H1 (cell line): ENCODE data around the gene EEPD1. TPM values are rescaled to one million over a fixed set of nuclear protein-coding genes. Genes with fewer than 3 reads are reported as not detected.

Experiments
- CTCF ChIA-PET: fragments of 300-600 bp; sonication (Branson Sonifier 250); formaldehyde crosslinking; loops from one replicate; lab custom pipeline; 2021; ENCODE audit not compliant: partially characterized antibody; lab: Charles Lee
- POLR2A ChIA-PET: fragments of 300-600 bp; sonication (Branson Sonifier 250); formaldehyde crosslinking; loops from one replicate; lab custom pipeline; 2021; ENCODE audit warnings: inconsistent platforms; ENCODE audit not compliant: partially characterized antibody; lab: Charles Lee
- DNase-seq, 2 experiments: peaks; one replicate each; pipeline versions ENCODE4 v3.0.0 to v3.0.0-alpha.2; 2010 to 2022; ENCODE audit warnings: low spot score in 2 of 2, low read depth in 1 of 2, mixed read lengths in 1 of 2
- FAIRE-seq: peaks from 2 replicates; lab custom pipeline; 2011; peaks lifted over from hg19 to GRCh38; lab: Jason Lieb, UNC
- H2AFZ ChIP-seq: 2 replicates; pipeline ENCODE4 v1.8.1; 2012; ENCODE audit warnings: low read length, inconsistent platforms
- H2AK5ac ChIP-seq: 2 replicates; pipeline ENCODE4 v1.6.1; 2013; ENCODE audit warnings: low read depth, low read length
- H2BK120ac ChIP-seq: replicated peaks from 2 replicates; pipeline ENCODE3; 2013; ENCODE audit warnings: low read depth, low read length, inconsistent platforms
- H2BK12ac ChIP-seq: 2 replicates; pipeline ENCODE4 v1.6.1; 2013; ENCODE audit warnings: low read depth, low read length
- H2BK15ac ChIP-seq: 2 replicates; pipeline ENCODE4 v1.6.1; 2013; ENCODE audit warnings: low read length
- H2BK20ac ChIP-seq: 2 replicates; pipeline ENCODE4 v1.6.1; 2013; ENCODE audit warnings: low read length
- H2BK5ac ChIP-seq: 2 replicates; pipeline ENCODE4 v1.6.1; 2013; ENCODE audit warnings: low read depth, low read length
- H3K14ac ChIP-seq: 2 replicates; pipeline ENCODE4 v1.6.1; 2013; ENCODE audit warnings: inconsistent platforms; ENCODE audit not compliant: insufficient read length
- H3K18ac ChIP-seq: 2 replicates; pipeline ENCODE4 v1.6.1; 2013; ENCODE audit warnings: low read length; ENCODE audit errors: extremely low read depth
- H3K23ac ChIP-seq: 2 replicates; pipeline ENCODE4 v1.6.1; 2013; ENCODE audit warnings: inconsistent platforms; ENCODE audit not compliant: insufficient read length
- H3K23me2 ChIP-seq: 2 replicates; pipeline ENCODE4 v1.6.1; 2013; ENCODE audit warnings: low read depth, low read length
- H3K27ac ChIP-seq: 2 replicates; pipeline ENCODE4 v1.6.1; 2011; ENCODE audit warnings: low read depth, low read length, inconsistent platforms
- H3K27me3 ChIP-seq, 4 experiments: replicated peaks in 1 of 4; 1 replicate in 1 of 4; 2 replicates in 3 of 4; pipeline versions ENCODE4 v1.6.1 to v1.8.1; 2011 to 2013; ENCODE audit warnings: low read length in 3 of 4, mild to moderate bottlenecking in 3 of 4, inconsistent platforms in 2 of 4, mixed read lengths in 2 of 4, moderate library complexity in 1 of 4; ENCODE audit not compliant: control insufficient read depth in 3 of 4, insufficient read depth in 3 of 4; ENCODE audit errors: extremely low read depth in 1 of 4
- H3K36me3 ChIP-seq, 4 experiments: 2 replicates each; pipeline versions ENCODE4 v1.6.1 to v1.8.1; 2011 to 2013; ENCODE audit warnings: mild to moderate bottlenecking in 4 of 4, low read length in 3 of 4, moderate library complexity in 2 of 4, control low read depth in 1 of 4, inconsistent platforms in 1 of 4; ENCODE audit not compliant: insufficient read depth in 4 of 4, control insufficient read depth in 2 of 4
- H3K4ac ChIP-seq: replicated peaks from 2 replicates; pipeline ENCODE3; 2013; ENCODE audit warnings: low read length, low read depth, mixed read lengths, inconsistent platforms; ENCODE audit not compliant: insufficient read length
- H3K4me1 ChIP-seq, 4 experiments: replicated peaks in 1 of 4; 1 replicate in 1 of 4; 2 replicates in 3 of 4; pipeline versions ENCODE4 v1.6.1 to v1.8.1; 2011 to 2013; ENCODE audit warnings: low read length in 3 of 4, inconsistent platforms in 2 of 4, mixed read lengths in 1 of 4; ENCODE audit not compliant: insufficient read depth in 4 of 4, control insufficient read depth in 3 of 4
- H3K4me2 ChIP-seq, 2 experiments: 2 replicates each; pipeline versions ENCODE4 v1.6.1 to v1.8.1; 2011 to 2013; ENCODE audit warnings: low read depth in 2 of 2, low read length in 2 of 2, control low read depth in 1 of 2, inconsistent platforms in 1 of 2, mild to moderate bottlenecking in 1 of 2; ENCODE audit not compliant: insufficient read depth in 1 of 2
- H3K4me3 ChIP-seq, 4 experiments: fragments of 200-600, 300-600 bp in 1 of 4; sonication (generic), shearing (Covaris generic), sonication (Bioruptor Twin) in 1 of 4; 2 replicates each; pipeline versions ENCODE4 v1.5.1 to v1.8.1; 2011 to 2016; ENCODE audit warnings: low read length in 4 of 4, low read depth in 3 of 4, control low read depth in 2 of 4, inconsistent platforms in 2 of 4, mild to moderate bottlenecking in 2 of 4, mixed read lengths in 1 of 4, moderate library complexity in 1 of 4; ENCODE audit not compliant: insufficient read depth in 2 of 4; ENCODE audit errors: extremely low read depth in 1 of 4
- H3K56ac ChIP-seq: replicated peaks from 2 replicates; pipeline ENCODE3; 2013; ENCODE audit warnings: low read depth, mild to moderate bottlenecking, mixed read lengths, low read length, inconsistent platforms; ENCODE audit not compliant: insufficient read length
- H3K79me1 ChIP-seq: 2 replicates; pipeline ENCODE4 v1.6.1; 2013; ENCODE audit warnings: low read depth, low read length, control low read depth
- H3K79me2 ChIP-seq, 2 experiments: 2 replicates each; pipeline versions ENCODE4 v1.6.1 to v1.8.1; 2012 to 2013; ENCODE audit warnings: low read length in 2 of 2, mild to moderate bottlenecking in 2 of 2, inconsistent platforms in 1 of 2; ENCODE audit not compliant: insufficient read depth in 2 of 2, control insufficient read depth in 1 of 2
- H3K9ac ChIP-seq, 4 experiments: replicated peaks in 1 of 4; 1 replicate in 1 of 4; 2 replicates in 3 of 4; pipeline versions ENCODE4 v1.6.1 to v1.8.1; 2011 to 2013; ENCODE audit warnings: low read depth in 3 of 4, low read length in 3 of 4, control low read depth in 2 of 4, mild to moderate bottlenecking in 2 of 4, moderate library complexity in 2 of 4, inconsistent platforms in 1 of 4; ENCODE audit errors: extremely low read depth in 1 of 4
- H3K9me3 ChIP-seq, 2 experiments: 2 replicates each; pipeline versions ENCODE4 v1.6.1 to v1.8.1; 2012 to 2013; ENCODE audit warnings: mild to moderate bottlenecking in 2 of 2, moderate library complexity in 2 of 2, control low read depth in 1 of 2, inconsistent platforms in 1 of 2, low read depth in 1 of 2, low read length in 1 of 2, mixed read lengths in 1 of 2; ENCODE audit not compliant: insufficient read depth in 2 of 2
- H4K20me1 ChIP-seq, 2 experiments: replicated peaks in 1 of 2; 2 replicates each; pipeline versions ENCODE3 to v1.8.1; 2011 to 2013; ENCODE audit warnings: inconsistent platforms in 2 of 2, low read length in 2 of 2, mild to moderate bottlenecking in 1 of 2; ENCODE audit not compliant: insufficient read depth in 2 of 2, control insufficient read depth in 1 of 2
- H4K5ac ChIP-seq: 2 replicates; pipeline ENCODE4 v1.6.1; 2013; ENCODE audit warnings: low read length, low read depth, mixed read lengths, inconsistent platforms; ENCODE audit not compliant: insufficient read length
- H4K8ac ChIP-seq: 2 replicates; pipeline ENCODE4 v1.8.0; 2013; ENCODE audit warnings: mild to moderate bottlenecking, moderate library complexity, low read length, inconsistent platforms; ENCODE audit not compliant: insufficient read depth; ENCODE audit errors: extremely low read depth
- H4K91ac ChIP-seq: replicated peaks from 2 replicates; pipeline ENCODE3; 2013; ENCODE audit warnings: low read length, mixed read lengths, inconsistent platforms; ENCODE audit not compliant: insufficient read length
- CBX5 ChIP-seq: fragments of 300-800, 300-1000 bp; sonication (generic); IDR thresholded peaks from 2 replicates; pipeline ENCODE4 v1.7.1; 2016; ENCODE audit warnings: antibody characterized with exemption, low read length, low read depth
- EGR1 ChIP-seq: IDR thresholded peaks from 2 replicates; pipeline ENCODE4 v1.6.1; 2011; ENCODE audit warnings: low read depth, low read length, borderline replicate concordance
- FOSL1 ChIP-seq: IDR thresholded peaks from 2 replicates; pipeline ENCODE4 v1.6.1; 2011; ENCODE audit warnings: mild to moderate bottlenecking, low read depth, low read length, moderate library complexity; ENCODE audit not compliant: insufficient read depth
- GABPA ChIP-seq: IDR thresholded peaks from 2 replicates; pipeline ENCODE4 v1.6.1; 2011; ENCODE audit warnings: mild to moderate bottlenecking, low read length, moderate library complexity, borderline replicate concordance; ENCODE audit not compliant: insufficient read depth
- HDAC6 ChIP-seq: IDR thresholded peaks from one replicate; pipeline ENCODE4 v1.7.1; 2012; ENCODE audit warnings: low read depth, mild to moderate bottlenecking, inconsistent platforms, low read length, moderate library complexity
- NANOG ChIP-seq: IDR thresholded peaks from 2 replicates; pipeline ENCODE4 v1.6.1; 2011; ENCODE audit warnings: low read length, low read depth, mild to moderate bottlenecking, inconsistent platforms; ENCODE audit not compliant: insufficient read depth, poor library complexity, severe bottlenecking
- RNF2 ChIP-seq: fragments of 200-900, 300-1000 bp; sonication (generic); IDR thresholded peaks from 2 replicates; pipeline ENCODE4 v1.7.1; 2016; ENCODE audit warnings: borderline replicate concordance, low read depth, mild to moderate bottlenecking, antibody characterized with exemption, low read length; ENCODE audit not compliant: poor library complexity, severe bottlenecking; ENCODE audit errors: missing control alignments
- SIX5 ChIP-seq: IDR thresholded peaks from 2 replicates; pipeline ENCODE4 v1.6.1; 2011; ENCODE audit warnings: mild to moderate bottlenecking, low read depth, low read length
- SRF ChIP-seq: IDR thresholded peaks from 2 replicates; pipeline ENCODE4 v1.6.1; 2011; ENCODE audit warnings: mild to moderate bottlenecking, low read depth, low read length, moderate library complexity
- TAF7 ChIP-seq: optimal IDR thresholded peaks from 2 replicates; pipeline ENCODE3; 2011; ENCODE audit warnings: low read depth, mild to moderate bottlenecking, inconsistent platforms, low read length, moderate library complexity, borderline replicate concordance
- WGBS, 2 experiments: shearing (Covaris generic) in 1 of 2; methylation state at CpG; one replicate each; pipeline versions ENCODE4 v1.1.6 to v1.1.7; 2013 to 2015; ENCODE audit warnings: low lambda C conversion rate in 2 of 2, mixed read lengths in 2 of 2, inconsistent platforms in 1 of 2, low coverage in 1 of 2, missing lambda C conversion rate in 1 of 2; ENCODE audit not compliant: insufficient replicate concordance in 2 of 2, insufficient coverage in 1 of 2, insufficient read length in 1 of 2; ENCODE audit errors: extremely low coverage in 1 of 2, missing lambda C conversion rate in 1 of 2; 5-methylcytosine and 5-hydroxymethylcytosine counted together
- polyA plus RNA-seq, 7 experiments: library from polyadenylated mRNA; depleted of rRNA in 3 of 7; stranded (reverse) in 5 of 7; unstranded in 2 of 7; fragments of >200 nt in 5 of 7; fragments of 200-250 nt in 2 of 7; gene quantifications; 1 replicate in 5 of 7; 2 replicates in 1 of 7; 4 replicates in 1 of 7; pipeline versions ENCODE4 v1.2.1 to v1.2.3, GENCODE V29; 2011 to 2013; ENCODE audit warnings: missing spikeins in 2 of 7, mixed read lengths in 2 of 7
- total RNA-seq: library from RNA; stranded (reverse); fragmentation: NEBNext Ultra II Directional; extraction: Animal tissue kit (Norgen Biotek cat#: 25700); gene quantifications from 2 replicates; pipeline ENCODE4 v1.2.1, GENCODE V29; 2021

The EEPD1 gene
- total and polyA plus RNA-seq, 2 of the 8 experiments (the other 6 are each of a cell fraction or from before 2014, with no cell fraction given) = 3.1 to 7.8 TPM

GRCh38 chr7:36317276-36317675 is 164.2 kb downstream of the EEPD1 start:
- ChIA-PET POLR2A (no interaction called here), CTCF (interaction anchor here (0.7 to 11.1 kb wide), 15 partner anchors 8 to 341 kb away, joined by 3 to 80 read pairs (median 6); no protein-coding TSS in a partner anchor)
- Histone ChIP-seq H2BK15ac (no peak overlapping the region), H3K23ac (no peak overlapping the region), H3K18ac (no peak overlapping the region), H3K36me3 (no peaks in the 10 kb centered on the region), H4K5ac (no peak overlapping the region), H3K56ac (no peak overlapping the region), H4K91ac (no peak overlapping the region), H2BK120ac (no peak overlapping the region), H2BK12ac (no peak overlapping the region), H3K27me3 (no peaks in the 10 kb centered on the region), H2AK5ac (no peak overlapping the region), H4K8ac (no peak overlapping the region), H4K20me1 (no peaks in the 10 kb centered on the region), H3K23me2 (no peaks in the 10 kb centered on the region), H3K4me1 (peaks cover 0 to 3% (median 0%) of the 10 kb centered on the region in 4 experiments; a peak in 3 of 7 replicates), H3K9me3 (no peaks in the 10 kb centered on the region; a peak in 1 of 4 replicates), H3K79me1 (no peaks in the 10 kb centered on the region), H3K27ac (no peak overlapping the region), H2BK5ac (no peak overlapping the region), H2BK20ac (no peak overlapping the region), H3K9ac (no peak overlapping the region), H2AFZ (no peak overlapping the region), H3K4ac (no peak overlapping the region), H3K14ac (no peak overlapping the region), H3K4me3 (no peak overlapping the region), H3K79me2 (no peaks in the 10 kb centered on the region), H3K4me2 (no peak overlapping the region)
- 88% methylated on average over 1 of the region's 1 CpG; no CpG with 5 or more reads in 1 of the 2 experiments for WGBS, 2 experiments
- FAIRE-seq (no peak), DNase-seq (no peak)
- TF ChIP-seq GABPA = no peak
- TF ChIP-seq CBX5 = no peak
- no peak for TF ChIP-seq TAF7
- no peak for TF ChIP-seq HDAC6
- TF ChIP-seq RNF2 = no peak
- TF ChIP-seq FOSL1 = no peak
- no peak for TF ChIP-seq EGR1
- no peak for TF ChIP-seq SRF
- TF ChIP-seq SIX5 = no peak
- no peak for TF ChIP-seq NANOG
